Stimulated activated CD4-positive, alpha-beta T cell treated with anti-CD3 and anti-CD28 coated beads, Interleukin-12 subunit alpha, Interleukin-12 subunit beta, amount 100 ng/mL, for 24 hours (primary cell): ENCODE results near the gene DHX30.
"Not testable (repeated sequence)": the region's sequence is repeated elsewhere in the genome, so short reads cannot be mapped to it uniquely, and the experiment has no call there.

Source experiments
- DNase-seq, 2 experiments: peaks; one replicate each; pipeline ENCODE4 v3.0.0-alpha.2; 2020; ENCODE audit warnings: low read depth in 2 of 2

DHX30 gene, protein sequence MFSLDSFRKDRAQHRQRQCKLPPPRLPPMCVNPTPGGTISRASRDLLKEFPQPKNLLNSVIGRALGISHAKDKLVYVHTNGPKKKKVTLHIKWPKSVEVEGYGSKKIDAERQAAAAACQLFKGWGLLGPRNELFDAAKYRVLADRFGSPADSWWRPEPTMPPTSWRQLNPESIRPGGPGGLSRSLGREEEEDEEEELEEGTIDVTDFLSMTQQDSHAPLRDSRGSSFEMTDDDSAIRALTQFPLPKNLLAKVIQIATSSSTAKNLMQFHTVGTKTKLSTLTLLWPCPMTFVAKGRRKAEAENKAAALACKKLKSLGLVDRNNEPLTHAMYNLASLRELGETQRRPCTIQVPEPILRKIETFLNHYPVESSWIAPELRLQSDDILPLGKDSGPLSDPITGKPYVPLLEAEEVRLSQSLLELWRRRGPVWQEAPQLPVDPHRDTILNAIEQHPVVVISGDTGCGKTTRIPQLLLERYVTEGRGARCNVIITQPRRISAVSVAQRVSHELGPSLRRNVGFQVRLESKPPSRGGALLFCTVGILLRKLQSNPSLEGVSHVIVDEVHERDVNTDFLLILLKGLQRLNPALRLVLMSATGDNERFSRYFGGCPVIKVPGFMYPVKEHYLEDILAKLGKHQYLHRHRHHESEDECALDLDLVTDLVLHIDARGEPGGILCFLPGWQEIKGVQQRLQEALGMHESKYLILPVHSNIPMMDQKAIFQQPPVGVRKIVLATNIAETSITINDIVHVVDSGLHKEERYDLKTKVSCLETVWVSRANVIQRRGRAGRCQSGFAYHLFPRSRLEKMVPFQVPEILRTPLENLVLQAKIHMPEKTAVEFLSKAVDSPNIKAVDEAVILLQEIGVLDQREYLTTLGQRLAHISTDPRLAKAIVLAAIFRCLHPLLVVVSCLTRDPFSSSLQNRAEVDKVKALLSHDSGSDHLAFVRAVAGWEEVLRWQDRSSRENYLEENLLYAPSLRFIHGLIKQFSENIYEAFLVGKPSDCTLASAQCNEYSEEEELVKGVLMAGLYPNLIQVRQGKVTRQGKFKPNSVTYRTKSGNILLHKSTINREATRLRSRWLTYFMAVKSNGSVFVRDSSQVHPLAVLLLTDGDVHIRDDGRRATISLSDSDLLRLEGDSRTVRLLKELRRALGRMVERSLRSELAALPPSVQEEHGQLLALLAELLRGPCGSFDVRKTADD

DNA sequence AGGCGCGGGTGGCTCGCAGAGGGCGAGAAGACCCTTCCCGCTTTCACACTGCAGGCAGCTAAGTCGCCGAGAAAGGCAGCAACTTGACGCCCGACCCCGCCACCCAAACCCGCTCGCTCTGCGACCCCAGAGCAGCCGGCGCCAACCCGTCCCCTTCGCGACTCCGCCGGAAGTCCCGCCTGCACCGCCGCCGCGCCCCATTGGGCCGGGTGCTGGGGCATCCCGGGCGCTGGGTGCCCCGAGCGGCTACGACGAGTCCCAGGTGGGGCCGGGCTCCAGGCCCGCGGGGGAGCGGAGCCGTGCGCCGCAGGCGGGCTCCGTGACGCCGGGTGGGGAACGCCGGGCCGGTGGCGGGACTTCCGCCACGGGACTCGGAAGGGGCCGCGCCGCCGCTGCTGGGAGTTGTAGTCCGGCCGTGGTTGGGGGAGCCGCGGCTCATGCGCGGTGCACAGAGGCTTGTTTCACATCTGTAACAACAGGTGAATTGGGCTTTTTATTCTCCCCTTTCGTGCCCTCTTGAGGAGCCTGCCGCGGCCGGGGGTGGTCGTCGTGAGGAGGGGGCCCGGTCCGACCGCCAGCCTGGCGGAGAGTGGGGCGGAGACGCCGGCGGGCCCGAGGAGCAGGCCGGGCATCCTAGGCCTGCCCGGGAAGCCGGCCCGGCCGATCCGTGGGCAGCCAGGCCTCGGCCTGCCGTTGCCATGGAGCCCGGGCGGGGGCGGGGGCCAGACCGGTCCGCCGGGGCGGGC, at the start of gene DHX30:
TSS of gene DHX30 (plus strand) at position 405 of the 746 bp plus-strand sequence. CDS start 7,546 bp downstream, outside the sequence.
- peak; percentile 77 to 80 for DNase-seq

DNA sequence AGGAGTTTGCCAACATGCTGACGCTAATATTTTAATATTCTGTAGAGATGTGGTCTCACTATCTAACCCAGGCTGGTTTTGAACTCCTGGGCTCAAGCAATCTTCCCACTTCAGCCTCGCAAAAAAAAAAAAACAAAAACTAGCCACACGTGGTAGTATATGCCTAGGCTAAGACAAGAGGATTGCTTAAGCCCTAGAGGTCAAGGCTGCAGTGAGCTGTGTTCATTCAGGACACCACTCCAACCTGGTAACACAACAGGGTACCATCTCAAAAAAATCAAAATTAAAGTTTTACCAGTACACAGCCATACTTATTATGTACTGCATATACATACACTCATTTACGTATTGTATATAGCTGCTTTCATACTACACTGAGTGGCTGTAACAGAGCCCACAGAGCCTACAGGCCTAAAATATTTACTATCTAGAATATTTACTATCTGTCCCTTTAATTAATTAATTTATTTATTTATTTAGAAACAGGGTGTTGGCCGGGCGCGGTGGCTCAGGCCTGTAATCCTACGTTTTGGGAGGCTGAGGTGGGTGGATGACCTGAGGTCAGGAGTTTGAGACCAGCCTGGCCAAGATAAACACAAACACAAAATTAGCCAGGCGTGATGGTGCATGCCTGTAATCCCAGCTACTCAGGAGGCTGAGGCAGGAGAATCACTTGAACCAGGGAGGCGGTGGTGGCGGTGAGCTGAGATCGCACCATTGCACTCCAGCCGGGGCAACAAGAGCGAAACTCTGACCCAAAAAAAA, 44.5 kb upstream of the DHX30 start:
- no peak for DNase-seq

DNA sequence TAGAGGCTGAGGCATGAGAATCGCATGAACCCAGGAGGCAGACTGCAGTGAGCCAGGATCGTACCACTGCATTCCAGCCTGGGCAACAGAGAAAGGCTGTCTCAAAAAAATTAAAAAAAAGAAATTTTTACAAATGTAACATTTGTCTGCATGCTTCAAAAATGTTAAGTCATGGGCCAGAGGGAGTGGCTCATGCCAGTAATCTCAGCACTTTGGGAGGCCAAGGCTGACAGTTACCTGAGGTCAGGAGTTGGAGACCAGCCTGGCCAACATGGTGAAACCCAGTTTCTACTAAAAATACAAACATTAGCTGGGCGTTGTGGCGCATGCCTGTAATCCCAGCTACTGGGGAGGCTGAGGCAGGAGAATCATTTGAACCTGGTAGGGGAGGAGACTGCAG, 42.7 kb upstream of the DHX30 start:
- DNase-seq: not testable (repeated sequence)

DNA sequence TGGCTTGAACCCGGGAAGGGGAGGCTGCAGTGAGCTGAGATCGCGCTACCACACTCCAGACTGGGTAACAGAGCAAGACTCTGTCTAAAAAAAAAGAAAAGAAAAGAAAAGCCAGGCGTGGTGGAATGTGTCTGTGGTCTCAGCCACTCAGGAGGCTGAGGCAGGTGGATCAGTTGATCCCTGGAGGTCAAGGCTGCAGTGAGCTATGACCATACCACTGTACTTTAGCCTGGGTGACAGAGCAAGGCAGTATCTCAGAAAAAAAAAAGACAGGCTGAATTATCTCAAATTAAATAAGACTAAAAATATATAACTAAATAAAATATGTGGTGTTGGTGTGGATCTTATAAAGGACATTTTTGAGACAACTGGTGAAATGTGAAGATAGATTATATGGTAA, 41.9 kb upstream of the DHX30 start:
- no peak for DNase-seq

DNA sequence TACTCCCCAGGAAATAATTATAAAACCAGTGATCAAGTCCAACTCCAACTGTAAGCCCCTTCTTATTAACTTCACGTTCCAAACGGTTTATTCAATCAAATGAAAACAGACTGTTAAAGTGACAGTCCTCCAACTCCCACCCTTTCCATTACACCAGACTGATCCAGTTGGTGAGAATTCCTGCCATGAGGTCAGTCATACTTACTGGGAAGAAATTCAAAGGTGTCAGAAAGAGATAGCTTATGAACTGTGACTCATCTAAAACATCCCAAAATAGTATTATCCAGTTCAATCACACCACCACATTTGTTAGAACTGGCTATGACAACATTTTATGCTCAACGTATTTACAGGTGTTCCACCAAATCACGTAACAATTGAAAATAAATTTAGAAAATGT, 40.7 kb upstream of the DHX30 start:
- no peak for DNase-seq

DNA sequence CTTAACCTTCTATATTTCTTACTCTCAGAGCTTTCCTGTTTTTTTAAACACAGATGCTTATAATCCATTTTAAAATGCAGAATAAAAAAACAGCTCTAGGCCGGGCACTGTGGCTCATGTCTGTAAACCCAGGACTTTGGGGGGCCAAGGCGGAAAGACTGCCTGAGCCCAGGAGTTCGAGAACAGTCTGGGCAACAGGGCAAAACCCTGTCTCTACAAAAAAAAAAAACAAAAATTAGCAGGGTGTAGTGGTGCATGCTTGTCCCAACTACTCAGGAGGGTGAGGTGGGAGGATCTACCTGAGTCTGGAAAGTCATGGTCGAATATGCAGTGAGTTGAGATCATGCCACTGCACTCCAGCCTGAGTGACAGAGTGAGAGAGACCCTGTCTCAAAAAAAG, 36.8 kb upstream of the DHX30 start:
- no peak for DNase-seq

DNA sequence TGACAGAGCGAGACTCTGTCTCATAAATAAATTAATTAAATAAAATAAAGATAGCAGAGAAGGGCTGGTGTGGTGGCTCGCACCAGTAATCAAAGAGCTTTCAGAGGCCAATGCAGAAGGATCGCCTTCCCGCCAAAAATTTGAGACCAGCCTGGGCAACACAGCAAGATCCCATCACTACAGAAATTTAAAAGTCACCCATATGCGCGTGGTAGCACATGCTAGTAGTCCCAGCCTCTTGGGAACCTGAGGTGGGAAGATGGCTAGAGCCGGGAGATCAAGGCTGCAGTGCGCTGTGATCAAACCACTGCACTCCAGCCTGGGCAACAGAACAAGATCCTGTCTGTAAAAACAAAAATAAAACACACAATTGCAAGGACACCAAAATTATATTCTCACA, 30.9 kb upstream of the DHX30 start:
- no peak for DNase-seq

DNA sequence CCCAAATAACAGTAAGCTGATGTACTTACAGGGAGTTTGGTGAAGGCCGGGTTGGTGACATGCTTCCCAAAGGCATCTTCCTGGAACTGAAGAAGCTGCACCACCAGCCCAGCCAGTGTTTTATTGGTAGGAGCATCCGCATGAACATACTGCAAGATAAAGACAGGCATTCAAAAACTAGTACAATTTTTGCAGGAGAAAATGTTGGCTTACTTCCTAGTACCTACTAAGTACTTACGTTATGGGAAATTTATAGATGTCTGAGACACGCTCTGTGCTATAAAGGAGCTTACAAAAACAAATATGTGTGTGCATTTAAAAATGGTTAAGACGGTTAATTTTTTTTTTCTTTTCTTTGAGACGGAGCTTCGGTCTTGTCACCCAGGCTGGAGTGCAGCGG, 30.1 kb upstream of the DHX30 start:
- DNase-seq: no peak

DNA sequence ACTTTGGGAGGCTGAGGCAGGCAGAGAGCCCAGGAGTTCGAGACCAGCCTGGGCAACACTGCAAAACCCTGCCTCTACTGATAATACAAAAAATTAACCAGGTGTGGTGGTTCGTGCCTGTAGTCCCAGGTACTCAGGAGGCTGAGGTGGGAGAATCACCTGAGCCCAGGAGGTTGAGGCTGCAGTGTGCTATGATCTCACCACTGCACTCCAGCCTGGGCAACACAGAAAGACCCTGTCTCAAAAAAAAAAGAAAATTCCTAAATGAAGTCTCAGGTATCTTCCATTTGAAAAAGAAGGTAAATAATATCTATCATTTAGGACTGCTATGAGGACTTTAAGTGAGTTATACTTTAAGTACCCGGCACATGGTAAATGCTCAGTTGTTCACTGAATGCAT, 24.2 kb upstream of the DHX30 start:
- no peak for DNase-seq

DNA sequence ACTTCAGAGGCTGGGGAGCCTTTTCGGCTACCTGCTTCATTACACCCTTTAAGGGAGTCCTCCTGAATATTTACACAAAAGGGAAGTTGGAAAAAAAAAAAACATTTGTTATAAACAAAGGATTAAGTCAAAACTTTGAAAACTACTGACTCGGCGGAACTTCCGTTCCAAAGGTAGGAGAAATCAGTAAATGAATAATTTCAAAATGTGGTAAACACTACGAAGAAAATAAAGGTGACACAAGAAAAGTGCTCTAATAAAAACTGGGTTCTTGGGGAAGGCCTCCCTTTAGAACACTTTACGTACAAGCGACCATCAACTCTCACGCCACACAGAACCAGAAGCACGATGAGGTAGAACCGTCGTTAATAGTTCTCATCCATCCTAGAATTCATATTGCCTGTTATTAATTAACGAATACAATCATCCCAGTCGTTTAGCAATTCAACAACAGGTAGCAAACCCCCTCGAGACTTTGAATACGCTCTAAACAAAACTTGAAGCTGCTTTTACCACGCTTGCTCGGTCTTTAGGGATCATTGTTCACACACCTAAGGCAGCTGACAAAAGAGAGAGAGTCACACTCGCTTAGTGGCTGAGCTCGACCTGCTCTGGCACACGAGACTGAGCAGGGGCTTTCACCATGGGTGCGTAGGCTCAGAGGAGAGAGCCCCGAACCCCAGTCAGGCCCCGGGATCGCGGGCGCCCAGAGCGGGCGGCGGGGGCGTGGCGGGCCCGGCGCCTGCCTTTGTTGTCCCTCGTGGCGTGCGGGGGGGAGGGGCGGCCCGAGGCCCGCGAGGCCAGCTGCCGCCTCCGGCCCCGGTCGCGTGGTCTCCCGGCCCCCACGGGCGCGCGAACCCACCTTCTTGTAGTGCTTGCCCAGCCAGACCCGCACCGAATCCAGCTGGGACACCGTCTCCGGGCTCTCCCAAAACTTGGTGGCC, 21.9 kb upstream of the DHX30 start:
- peak; percentile 35 to 56 for DNase-seq

DNA sequence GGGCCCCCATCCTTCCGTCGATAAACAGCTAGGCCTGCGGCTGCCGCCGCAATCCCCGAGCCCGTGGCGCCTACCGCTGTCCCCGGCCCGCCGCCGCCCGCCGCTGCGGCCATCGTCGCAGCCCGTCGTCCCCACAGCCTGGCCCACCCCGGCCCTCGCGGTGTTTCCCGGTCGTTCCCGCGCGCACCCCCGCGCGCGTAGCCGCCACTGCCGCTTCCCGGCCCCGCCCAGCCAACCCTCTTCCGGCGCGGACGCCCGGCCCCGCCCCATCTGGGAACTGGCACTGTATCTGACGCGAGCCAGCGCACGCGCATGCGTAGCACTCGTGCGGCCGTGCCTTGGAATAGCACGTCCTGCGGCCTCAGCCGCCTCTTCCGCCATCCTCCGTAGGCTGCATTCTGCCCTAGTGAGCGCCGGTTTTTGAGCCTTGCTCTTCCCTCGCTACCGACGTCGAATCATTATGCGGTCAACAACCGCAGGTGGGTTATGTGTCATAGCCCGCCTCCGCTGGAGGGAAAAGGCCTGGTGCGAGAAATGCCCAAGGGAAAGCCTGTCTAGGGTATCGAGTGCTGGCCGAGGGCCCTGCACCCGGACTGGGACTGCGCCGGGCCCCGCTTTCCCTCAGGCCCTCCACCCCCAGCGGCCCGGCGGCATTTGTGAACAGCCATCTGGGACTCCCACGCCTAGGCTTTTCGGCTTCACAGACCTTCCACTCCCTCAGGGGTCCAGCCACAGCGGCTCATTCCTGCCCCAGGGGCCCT, 21.1 kb upstream of the DHX30 start, which contains the start of gene SMARCC1:
TSS of gene SMARCC1 (minus strand) at position 209 of the 761 bp plus-strand sequence. CDS start at position 113, 96 bp downstream.
- DNase-seq: peak; percentile 90 to 96

DNA sequence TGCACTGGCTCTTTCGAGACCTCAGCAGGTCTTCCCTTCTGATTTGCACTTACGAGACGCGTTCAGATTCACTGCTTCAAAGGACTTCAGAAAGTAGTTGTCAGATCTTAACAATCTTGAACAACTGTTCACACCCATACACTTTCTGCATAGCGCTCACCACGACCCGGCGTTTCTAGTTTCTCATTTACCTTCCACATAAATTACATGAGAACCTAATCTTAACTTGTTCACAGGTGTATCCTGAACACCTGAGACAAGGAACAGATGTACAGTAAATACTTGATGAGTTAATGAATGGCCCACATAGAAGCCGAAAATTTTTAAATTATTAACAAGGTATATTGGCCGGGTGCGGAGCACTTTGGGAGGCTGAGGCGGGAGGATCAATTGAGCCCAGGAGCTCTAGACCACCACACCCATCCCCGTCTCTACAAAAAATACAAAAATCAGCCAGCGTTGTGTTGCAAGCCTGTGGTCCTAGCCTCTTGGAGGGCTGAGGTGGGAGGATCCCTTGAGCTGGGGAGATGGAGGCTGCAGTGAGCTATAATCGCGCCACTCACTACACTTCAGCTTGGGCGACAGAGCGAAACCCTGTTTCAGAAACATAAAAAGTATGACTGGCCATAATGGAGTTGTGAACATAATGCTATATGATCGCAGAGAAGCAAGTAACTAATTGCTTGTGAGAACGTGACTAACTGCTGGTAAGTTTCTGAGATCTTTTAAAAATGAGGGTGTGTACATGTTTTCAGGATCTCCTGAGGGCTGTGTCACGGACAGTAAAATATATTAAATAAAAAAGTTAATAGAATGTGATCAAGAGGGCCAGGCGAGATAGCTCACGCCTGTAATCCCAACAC, 20.3 kb upstream of the DHX30 start:
- no peak for DNase-seq

DNA sequence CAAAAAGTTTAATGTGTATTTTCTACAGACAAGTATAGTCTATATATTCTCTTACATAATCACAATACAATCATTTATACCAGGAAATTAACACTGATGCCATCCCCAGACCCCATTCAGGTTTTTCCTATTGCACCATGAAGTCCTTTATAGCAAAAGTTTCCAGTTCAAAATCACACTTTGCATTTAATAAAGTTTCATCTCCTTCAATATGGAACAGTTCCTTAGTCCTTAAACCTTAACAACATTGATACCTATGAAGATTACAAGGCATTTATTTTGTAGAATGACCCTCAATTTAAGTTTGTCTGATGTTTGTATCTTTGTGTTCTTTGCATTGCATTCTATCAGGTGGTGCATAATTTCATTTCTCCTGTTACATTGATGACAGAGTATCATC, 19.3 kb upstream of the DHX30 start:
- DNase-seq: no peak

DNA sequence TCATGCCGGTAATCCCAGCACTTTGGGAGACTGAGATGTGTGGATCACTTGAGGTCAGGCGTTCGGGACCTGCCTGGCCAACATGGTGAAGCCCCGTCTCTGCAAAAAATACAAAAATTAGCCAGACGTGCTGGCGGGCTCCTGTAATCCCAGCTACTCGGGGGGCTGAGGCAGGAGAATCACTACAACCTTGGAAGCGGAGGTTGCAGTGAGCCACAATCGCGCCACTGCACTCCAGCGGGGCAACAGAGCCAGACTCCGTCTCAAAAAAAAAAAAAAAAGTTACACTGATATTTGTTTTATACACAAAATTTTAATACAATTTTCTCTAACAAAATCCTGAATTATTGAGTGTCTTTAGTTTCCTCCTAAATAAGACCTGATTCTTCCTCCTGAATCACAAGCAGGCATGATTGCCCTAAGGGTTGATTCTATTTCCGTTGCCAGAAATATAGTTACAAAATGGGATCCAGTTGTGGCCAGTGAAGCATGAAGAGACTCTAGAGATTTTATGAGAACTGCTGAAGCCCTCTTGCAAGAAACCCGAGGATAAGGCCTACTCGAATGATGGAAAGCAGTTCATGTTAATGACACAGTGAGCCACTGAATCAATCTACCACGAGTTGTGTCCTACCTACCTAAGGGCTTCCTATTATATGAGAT, 11.6 kb upstream of the DHX30 start:
- no peak for DNase-seq

DNA sequence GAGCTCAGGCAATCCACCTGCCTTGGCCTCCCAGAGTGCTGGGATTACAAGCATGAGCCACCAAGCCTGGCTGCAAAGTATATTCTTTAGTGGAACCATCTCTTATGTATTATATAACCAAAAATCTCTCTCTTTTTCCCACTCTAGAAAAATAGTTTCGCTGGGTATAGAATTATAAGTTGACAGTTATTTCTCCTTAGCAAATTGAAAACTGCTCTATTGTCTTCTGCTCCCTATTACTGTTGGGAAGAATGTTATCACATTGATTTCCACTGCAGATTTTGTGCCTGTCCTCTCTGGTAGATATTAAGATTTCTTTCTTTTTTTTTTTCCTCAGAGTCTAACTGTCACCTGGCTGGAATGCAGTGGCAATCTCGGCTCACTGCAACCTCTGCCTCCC, 10.2 kb upstream of the DHX30 start:
- DNase-seq: no peak

DNA sequence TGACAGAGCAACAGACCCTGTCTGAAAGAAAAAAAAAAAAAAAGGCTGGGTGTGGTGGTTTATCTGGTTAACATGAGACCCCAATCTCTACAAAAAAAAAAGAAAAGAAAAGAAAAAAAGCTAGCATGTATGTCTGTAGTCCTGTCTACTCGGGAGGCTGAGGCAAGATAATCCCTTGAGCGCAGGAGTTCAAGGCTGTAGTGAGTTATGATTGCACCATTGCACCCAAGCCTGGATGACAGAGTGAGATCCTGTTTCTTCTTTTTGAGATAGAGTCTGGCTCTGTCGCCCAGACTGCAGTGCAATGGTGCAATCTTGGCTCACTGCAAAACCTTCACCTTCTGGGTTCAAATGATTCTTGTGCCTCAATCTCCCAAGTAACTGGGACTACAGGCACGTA, 8.4 kb upstream of the DHX30 start:
- no peak for DNase-seq

DNA sequence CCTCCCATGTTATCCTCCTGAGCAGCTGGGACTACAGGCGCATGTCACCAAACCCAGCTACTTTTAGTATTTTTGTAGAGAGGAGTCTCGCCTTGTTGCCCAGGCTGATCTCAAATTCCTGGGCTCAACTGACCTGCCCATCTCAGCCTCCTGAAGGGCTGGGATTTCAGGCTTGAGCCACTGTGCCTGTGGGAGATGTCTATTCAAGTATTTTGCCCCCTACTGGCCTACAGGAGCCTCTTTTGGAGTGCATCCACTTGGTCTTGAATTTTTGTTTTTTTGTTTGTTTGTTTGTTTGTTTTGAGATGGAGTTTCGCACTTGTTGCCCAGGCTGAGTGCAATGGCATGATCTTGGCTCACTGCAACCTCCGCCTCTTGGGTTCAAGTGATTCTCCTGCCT, 3.2 kb upstream of the DHX30 start:
- DNase-seq: no peak
